ENCODE results near the gene SLC22A9.
"Not testable (repeated sequence)": the region's sequence is repeated elsewhere in the genome, so short reads cannot be mapped to it uniquely, and the experiment has no call there.

- TF ChIP-seq, protein P1, sequence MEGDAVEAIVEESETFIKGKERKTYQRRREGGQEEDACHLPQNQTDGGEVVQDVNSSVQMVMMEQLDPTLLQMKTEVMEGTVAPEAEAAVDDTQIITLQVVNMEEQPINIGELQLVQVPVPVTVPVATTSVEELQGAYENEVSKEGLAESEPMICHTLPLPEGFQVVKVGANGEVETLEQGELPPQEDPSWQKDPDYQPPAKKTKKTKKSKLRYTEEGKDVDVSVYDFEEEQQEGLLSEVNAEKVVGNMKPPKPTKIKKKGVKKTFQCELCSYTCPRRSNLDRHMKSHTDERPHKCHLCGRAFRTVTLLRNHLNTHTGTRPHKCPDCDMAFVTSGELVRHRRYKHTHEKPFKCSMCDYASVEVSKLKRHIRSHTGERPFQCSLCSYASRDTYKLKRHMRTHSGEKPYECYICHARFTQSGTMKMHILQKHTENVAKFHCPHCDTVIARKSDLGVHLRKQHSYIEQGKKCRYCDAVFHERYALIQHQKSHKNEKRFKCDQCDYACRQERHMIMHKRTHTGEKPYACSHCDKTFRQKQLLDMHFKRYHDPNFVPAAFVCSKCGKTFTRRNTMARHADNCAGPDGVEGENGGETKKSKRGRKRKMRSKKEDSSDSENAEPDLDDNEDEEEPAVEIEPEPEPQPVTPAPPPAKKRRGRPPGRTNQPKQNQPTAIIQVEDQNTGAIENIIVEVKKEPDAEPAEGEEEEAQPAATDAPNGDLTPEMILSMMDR (IDR thresholded peaks at IDR 0.05; ENCODE audit: insufficient read depth, low read length) = not testable (repeated sequence)
- TF ChIP-seq GABPA (IDR thresholded peaks at IDR 0.05; ENCODE audit: low read depth) = not testable (repeated sequence)
These were observed 34.5 kb upstream of the SLC22A9 start for GRCh38 chr11:63335089-63335488.
